ENCODE data around the gene TMOD2.

DNA sequence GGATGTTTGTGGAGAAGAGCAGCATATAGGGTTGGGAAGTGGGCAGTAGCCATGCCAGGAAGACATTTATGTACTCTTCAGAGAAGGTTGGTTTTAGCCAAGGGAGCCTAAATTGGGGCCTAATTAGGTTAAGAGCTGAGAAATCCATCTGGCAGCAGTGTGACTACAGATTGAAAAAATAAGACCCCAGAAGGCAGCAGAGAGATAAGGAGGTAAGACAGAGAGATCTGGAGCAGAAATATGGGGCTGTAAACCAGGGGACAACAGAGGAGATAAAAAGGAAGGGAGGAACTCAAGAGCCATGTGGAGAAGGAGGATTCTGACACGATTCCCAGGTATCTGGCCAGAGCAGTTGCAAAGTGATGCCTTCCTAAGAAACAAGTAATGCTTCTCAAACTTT is 37.2 kb upstream of the TMOD2 start:
- TF ChIP-seq FOXM1 (IDR thresholded peaks at IDR 0.05; ENCODE audit: borderline replicate concordance, low read depth) (no peak), EP300 (IDR thresholded peaks at IDR 0.05; ENCODE audit: borderline replicate concordance) (no peak), TAF1 (IDR thresholded peaks at IDR 0.05; ENCODE audit: low read depth) (no peak), RAD21 (IDR thresholded peaks at IDR 0.05; ENCODE audit: low read depth) (no peak), TCF12 (IDR thresholded peaks at IDR 0.05; ENCODE audit: low read depth) (no peak)
- TF ChIP-seq, protein P1, sequence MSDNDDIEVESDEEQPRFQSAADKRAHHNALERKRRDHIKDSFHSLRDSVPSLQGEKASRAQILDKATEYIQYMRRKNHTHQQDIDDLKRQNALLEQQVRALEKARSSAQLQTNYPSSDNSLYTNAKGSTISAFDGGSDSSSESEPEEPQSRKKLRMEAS (IDR thresholded peaks at IDR 0.05), result no peak
- TF ChIP-seq, protein P2, sequence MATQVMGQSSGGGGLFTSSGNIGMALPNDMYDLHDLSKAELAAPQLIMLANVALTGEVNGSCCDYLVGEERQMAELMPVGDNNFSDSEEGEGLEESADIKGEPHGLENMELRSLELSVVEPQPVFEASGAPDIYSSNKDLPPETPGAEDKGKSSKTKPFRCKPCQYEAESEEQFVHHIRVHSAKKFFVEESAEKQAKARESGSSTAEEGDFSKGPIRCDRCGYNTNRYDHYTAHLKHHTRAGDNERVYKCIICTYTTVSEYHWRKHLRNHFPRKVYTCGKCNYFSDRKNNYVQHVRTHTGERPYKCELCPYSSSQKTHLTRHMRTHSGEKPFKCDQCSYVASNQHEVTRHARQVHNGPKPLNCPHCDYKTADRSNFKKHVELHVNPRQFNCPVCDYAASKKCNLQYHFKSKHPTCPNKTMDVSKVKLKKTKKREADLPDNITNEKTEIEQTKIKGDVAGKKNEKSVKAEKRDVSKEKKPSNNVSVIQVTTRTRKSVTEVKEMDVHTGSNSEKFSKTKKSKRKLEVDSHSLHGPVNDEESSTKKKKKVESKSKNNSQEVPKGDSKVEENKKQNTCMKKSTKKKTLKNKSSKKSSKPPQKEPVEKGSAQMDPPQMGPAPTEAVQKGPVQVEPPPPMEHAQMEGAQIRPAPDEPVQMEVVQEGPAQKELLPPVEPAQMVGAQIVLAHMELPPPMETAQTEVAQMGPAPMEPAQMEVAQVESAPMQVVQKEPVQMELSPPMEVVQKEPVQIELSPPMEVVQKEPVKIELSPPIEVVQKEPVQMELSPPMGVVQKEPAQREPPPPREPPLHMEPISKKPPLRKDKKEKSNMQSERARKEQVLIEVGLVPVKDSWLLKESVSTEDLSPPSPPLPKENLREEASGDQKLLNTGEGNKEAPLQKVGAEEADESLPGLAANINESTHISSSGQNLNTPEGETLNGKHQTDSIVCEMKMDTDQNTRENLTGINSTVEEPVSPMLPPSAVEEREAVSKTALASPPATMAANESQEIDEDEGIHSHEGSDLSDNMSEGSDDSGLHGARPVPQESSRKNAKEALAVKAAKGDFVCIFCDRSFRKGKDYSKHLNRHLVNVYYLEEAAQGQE (IDR thresholded peaks at IDR 0.05; ENCODE audit: low read depth), result no peak
- TF ChIP-seq, protein P3, sequence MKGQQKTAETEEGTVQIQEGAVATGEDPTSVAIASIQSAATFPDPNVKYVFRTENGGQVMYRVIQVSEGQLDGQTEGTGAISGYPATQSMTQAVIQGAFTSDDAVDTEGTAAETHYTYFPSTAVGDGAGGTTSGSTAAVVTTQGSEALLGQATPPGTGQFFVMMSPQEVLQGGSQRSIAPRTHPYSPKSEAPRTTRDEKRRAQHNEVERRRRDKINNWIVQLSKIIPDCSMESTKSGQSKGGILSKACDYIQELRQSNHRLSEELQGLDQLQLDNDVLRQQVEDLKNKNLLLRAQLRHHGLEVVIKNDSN (IDR thresholded peaks at IDR 0.05), result no peak

Data from Ishikawa (cell line).